GM19395 (cell line): ENCODE measurements around the gene LLGL2.

Source experiments
- ATAC-seq: cut with Tn5 transposase; IDR thresholded peaks from one replicate; pipeline ENCODE4 v1.9.1; 2021; ENCODE audit warnings: mild to moderate bottlenecking, moderate library complexity; ENCODE audit not compliant: unreplicated experiment

The LLGL2 gene

DNA sequence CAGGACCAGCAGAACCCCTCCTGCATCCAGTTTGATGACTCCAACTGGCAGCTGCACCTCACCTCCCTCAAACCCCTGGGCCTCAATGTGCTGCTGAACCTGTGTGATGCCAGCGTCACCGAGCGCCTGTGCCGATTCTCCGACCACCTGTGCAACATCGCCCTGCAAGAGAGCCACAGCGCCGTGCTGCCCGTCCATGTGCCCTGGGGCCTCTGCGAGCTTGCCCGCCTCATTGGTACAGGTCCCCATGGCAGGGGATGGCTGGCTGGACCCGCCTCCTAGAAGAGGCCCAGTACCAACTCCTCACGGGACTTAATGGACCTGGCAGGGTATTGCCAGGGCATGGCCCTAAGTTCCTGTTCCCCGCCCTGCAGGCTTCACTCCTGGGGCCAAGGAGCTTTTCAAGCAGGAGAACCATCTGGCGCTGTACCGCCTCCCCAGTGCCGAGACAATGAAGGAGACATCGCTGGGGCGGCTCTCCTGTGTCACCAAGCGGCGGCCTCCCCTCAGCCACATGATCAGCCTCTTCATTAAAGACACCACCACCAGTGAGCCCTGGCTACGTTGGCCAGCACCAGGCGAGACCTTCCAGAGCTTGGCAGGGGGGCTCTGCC is 32.8 kb upstream of the LLGL2 start:
- no peak for ATAC-seq

DNA sequence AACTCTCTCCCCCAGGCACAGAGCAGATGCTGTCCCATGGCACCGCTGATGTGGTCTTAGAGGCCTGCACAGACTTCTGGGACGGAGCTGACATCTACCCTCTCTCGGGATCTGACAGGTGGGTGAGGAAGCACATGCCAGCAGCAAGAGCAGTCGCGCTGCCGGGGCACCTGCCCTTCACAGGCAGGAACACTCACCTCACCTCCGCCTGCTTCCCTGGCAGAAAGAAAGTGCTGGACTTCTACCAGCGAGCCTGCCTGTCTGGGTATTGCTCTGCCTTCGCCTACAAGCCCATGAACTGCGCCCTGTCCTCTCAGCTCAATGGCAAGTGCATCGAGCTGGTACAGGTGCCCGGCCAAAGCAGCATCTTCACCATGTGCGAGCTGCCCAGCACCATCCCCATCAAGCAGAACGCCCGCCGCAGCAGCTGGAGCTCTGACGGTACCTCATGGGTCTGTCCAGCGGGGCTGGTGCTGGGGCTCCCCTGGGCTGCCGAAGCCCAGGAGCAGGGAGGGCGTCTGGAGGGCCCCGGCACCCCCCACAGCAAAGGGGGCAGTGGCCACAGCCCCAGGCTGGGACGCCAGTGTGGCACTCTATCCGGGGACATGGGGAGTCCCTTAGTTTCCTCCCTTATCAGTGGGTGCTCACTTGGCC is 31.9 kb upstream of the LLGL2 start:
- no peak for ATAC-seq

DNA sequence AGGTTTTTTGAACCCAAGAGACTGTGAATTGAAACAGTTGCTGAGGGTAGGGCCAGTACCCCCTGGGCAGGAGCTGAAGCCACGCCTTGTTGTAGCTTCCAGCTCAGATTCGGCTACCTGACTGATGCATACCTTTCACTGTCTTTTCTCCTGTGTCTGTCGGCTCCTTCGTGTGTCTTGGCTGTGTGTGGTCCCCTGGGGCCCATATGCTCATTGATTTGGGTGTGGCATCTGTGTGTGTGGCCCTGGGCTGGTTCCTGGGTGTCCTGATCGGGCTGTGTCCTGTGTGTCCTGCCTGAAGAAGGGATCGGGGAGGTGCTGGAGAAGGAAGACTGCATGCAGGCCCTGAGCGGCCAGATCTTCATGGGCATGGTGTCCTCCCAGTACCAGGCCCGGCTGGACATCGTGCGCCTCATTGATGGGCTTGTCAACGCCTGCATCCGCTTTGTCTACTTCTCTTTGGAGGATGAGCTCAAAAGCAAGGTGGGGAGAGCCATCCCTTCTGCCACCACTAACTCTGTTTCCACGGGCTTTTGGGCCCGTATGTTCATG is 31.1 kb upstream of the LLGL2 start:
- ATAC-seq: no peak

DNA sequence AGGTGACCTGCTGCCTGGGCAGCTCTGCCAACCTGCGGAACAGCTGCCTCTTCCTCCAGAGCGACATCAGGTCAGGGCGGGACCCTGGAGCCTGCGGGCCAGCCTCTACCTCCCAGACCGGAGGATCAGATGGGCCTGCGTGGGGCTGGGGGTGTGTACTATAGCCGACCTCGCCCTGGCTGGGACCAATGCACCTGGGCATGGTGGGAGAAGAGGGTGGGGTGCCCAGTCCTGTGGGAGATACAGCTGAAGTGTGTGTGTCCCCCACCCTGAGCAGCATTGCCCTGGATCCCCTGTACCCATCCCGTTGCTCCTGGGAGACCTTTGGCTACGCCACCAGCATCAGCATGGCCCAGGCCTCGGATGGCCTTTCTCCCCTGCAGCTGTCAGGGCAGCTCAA is 29.5 kb upstream of the LLGL2 start:
- ATAC-seq: no peak

DNA sequence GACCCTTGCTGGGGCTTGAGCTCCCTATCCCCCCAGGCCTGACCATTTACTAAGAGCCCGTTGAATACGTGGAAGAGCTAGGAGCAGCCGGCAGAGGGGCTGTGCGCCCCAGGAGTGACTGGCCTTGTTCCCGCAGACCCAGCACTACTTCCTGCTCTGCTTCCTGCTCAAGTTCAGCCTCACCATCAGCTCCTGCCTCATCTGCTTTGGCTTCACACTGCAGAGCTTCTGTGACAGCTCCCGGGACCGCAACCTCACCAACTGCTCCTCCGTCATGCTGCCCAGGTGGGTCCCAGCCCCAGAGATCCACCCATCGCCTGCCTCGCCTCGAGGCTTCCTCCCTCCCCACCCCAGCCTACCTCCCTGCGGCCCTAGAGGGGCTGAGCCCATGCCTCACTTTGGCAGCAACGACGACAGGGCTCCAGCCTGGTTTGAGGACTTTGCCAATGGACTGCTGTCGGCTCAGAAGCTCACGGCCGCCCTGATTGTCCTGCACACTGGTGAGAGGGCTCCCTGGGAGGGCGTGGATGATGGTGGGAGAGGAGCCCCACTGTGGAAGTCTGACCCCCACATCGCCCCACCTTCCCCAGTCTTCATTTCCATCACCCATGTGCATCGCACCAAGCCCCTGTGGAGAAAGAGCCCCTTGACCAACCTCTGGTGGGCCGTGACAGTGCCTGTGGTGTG is 27.3 kb upstream of the LLGL2 start:
- no peak for ATAC-seq

DNA sequence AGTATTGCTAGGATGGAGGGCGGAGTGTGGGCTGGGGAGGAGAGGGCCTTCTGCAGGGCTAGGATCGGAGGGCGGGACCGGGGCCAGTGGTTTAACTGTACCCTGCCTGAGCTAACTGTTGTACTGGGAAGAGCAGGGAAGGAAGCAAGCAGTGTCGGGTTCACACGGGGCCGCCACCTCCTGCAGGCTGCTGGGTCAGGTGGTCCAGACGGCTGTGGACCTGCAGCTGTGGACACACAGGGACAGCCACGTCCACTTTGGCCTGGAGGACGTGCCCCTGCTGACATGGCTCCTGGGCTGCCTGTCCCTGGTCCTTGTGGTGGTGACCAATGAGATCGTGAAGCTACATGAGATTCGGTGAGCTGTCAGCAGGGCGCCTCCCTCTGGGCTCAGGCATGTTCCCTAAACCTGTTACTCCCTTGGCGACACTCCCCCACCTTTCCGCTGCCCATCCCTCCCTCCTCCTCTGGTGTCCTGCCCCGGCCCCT is 26.7 kb upstream of the LLGL2 start:
- ATAC-seq: no peak

DNA sequence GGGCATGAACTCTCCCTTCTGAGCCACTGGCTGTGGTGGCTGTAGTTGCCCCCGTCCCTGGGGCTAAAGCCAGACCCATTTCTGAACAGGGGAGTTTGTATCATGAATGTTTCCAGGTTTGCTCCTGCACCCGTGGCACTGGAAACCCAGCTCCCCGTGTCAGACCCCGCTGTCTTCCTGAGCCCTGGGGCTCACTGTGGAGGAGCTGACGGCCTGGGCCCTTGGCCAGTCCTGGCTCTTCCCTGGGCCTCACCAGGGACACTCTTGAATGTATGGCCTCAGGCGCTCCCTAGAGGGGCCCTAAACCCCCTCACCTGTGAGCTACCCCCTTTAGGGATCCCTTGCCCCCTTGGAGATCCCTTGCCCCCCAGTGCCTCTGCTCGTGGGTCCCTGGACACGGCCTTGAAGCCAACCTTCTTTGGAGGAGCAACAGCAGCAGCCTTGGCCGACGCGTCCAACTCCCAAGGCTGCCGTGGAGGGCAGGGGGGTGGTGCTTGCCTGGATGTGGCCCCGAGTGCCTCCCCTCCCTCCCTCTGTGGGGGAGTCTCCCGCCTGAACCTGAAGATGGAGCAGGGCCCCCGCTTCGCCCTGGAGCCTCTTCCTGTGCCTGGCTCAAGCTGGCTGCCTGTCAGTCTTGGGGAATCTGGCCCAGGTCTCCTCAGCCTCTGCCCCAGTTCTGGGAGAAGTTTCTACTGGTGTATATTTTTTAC is 26.0 kb upstream of the LLGL2 start:
- no peak for ATAC-seq

DNA sequence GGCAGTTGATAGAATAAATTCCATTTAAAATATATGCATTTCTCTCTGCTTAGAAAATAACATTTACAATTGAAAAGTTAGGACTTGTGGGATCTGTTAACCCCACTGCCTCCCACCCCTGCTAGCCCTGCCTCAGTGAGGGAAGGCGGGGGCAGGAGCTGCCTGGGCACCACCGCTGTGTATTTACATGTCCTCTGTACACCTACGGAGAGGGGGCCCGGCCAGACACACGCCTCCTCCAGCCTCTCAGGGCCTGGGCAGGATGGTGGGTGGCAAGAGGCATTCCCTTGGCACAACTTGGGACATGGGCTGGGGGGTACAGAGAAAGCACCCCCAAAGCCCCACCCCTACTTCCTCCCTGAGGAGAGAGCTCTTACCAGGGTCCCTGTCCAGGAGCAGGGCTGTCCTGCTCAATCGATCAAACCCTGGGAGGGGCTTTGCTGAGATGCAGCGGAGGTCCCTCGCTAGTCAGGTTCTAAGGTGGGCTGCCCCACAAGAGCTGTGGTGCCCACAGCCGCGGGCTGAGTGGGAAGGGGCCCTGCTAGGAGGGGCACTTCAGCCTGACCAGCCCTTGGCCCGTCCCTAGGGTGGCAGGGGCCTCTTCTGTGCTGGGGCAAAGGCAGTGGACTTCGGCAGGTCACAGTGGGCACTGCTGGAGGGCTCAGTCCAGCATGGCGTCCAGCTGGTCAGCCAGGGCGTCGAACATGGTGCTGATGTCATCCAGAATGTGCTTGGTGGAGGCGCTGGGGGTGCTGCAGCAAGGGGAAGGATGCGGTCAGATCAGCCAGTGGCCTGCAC is 24.9 kb upstream of the LLGL2 start:
- no peak for ATAC-seq

DNA sequence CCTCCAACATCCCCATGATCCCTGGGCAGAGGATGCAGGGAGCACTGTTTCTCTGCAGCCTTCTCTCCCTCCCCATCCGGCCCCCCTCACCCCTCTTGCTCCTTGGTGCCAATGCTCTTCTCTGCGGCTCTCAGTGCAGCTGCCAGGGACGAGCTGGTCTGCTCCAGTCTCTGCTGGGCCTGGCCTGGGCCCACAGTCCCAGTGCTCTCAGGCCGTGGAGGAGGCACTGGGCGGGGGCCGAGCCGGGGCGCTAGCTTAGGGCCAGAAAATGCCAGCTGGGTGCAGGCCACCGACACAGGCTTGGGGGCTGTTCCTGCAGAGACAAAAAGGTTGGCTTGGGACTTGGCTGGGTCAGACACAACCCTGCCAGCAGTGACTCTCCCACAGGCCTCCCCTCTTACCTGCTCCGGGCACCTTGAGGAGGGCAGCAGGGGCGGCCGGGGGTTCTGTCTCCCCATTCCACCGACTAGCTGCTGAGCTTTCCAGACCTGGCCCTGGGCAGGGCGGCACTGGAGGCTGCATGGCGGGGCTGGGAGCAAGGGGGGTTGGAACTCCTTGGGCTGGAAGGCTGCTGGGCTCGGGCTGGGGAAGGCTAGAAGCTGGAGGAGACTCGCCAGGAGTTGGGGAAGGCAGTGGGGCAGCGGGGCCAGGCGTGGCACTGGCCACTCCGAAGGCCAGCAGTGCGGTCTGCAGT is 24.0 kb upstream of the LLGL2 start:
- no peak for ATAC-seq

DNA sequence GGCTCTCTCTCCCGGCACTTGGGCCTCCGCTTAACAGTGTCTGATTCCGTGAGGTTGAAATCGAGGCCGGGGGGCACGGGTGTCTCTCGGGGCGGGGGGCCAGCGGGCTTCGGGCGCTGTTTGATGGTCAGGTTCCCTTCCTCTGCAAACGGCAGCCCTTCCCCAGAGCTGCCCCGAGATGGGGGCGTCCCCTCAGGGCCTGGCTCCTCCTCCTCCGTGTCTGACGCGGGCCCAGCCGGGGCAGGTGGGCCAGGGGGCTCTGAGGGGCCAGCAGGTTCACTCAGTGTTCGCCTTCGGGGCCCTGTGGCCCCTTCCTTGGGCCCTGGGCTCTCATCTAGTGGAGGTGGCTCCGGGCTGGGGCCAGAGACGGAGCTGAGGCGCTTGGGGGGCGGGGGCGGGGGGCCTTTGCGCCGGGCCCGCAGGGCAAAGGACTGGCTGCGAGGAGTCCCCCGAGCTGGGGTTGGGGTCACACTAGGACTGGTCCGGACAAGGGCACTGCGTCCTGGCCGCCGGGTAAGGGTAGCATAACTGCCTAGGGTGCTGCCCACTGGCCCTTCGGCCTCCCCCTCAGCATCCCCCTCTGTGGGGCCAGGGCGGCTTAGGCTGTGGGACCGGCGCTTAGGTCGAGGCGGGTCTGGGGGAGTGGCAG is 23.3 kb upstream of the LLGL2 start:
- no peak for ATAC-seq

DNA sequence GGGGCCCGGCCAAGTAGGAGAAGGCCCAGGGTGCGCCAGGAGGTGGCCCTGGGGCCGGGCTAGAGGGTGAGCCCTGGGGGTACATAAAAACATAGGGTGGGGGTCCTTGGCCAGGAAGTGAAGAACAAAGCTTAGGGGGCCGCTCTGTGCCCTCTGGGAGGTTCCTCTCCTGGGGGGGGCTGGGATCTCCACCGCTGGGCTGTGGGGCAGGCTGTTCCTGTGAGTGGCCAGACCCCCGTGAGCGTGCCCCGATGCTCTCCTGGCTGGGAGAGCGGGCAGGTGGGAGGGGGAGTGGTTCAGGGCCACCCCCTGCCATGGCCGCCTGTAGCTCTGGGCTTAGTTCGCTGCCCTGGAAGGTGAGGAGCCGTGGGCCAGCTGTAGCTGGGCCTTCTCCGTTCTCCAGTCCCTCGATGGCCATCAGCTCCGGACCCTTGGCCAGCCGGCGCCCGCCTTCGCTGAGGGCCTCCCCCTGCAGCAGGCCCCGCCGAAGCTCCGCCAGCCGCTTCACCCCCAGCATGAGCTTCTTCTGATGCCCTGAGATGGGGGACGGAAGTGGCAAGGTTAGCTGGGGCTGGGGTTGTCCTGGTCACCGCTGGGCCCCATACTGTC is 22.7 kb upstream of the LLGL2 start:
- ATAC-seq: no peak

DNA sequence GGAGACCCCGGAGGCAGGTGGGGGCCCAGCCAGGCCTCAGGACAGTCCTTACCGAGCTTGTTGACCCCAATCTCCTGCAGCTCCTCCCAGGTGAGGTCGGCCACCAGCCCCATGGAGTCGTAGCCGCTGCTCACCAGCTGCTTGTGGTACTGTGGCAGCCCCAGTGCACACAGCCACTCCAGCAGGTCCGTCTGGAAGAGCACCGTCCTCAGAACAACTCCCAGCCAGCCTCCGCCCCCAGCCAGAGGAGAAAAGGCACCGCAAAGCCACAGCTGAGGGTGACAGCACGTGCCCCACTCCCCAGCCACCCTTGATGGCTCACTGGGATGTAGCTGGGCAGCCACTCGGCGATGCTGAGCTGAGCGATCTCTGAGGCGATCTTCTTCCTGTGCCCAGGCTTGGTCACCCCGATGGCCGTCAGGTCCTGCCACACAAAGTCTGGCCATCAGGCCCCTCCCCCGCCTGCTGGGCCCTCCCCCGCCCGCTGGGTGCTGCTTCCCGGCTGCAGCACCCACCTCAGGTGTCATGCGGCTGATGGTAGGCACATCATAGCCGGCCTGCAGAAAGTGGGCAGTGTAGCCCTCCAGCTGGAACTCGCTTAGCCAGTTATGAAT is 22.1 kb upstream of the LLGL2 start:
- ATAC-seq: no peak

DNA sequence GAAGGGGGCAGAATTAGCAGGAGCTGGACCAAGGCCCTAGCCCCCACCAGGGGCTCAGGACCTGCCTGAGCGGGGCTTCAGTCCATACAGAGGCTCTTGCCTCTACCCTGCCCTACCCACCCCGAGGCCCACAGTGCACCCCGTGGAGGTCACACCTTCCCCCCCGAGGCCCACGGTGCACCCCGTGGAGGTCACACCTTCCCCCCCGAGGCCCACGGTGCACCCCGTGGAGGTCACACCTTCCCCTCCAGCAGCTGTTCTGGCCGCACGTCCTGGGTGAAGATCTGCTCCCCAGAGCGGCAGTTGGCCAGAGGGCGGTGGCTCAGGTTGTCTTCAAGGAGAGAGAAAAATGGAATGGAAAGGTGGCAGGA is 21.5 kb upstream of the LLGL2 start:
- ATAC-seq: no peak

DNA sequence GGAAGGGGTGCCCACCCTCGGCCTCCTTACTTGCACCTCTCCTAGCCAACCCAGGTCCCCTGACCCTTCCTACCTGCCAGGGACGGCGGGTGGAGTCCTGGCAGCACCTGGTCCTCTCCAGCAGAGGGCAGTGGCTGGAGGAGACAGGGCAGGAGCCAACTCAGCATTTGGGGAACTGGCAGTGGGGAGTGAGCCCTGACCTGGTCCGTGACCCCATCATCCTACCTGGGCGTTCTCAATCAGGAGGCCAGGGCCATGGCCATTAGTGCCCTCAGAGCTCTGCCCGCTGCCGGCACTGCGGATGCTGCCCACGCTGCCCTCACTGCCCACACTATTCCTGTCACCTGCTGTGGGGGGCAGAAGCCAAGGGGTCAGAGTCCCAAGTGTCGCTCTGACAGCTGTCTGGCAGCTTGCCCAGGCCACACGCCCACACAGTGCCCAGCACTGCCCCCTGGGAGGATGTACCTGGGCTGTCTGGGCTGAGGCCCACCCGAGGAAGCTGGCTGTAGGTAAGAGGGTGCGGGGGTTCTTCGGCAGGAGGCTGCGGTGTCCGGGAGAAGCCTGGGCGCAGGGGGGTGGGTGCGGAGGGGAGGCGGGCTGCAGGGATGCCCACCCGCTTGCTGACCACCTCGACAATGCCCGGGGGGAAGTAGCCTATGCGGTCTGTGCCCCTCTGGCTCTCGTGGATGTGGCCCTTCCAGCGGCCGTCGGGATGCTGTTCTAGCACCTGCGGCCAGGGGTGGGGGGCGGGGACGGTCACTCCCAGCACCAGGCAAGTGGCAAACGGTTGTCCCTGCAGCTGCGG is 20.9 kb upstream of the LLGL2 start:
- ATAC-seq: no peak

DNA sequence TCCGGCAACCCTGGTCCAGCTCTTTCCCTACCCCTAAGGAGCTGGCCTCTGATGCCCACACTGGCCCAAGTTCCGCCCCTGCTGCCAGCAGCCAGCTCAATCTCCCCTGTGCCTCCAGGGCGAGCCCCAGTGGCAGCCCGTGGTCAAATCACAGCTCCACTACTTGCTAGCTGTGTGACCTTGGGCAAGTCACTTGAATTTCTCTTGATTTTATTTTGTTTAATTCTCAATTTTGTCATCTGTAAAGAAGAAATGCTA is 20.4 kb upstream of the LLGL2 start:
- no peak for ATAC-seq

DNA sequence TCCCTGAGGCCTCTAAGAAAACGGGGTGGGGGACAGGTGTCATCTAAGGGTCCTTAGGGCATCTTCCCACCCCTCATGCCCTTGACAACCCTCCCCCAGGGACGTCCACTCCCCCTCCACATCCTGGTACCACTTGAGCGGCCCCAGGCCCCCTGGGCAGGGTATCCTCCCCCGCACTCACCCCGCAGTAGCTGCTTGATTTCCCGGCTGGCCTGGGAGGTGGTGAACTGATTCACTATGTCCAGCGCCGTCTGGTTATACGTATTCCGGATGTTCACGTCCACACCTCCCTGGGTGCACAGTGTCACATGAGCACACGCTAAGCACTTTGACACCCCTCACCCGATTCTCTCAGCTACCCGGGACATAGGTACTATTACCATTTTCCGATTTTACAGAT is 19.9 kb upstream of the LLGL2 start:
- ATAC-seq: no peak

DNA sequence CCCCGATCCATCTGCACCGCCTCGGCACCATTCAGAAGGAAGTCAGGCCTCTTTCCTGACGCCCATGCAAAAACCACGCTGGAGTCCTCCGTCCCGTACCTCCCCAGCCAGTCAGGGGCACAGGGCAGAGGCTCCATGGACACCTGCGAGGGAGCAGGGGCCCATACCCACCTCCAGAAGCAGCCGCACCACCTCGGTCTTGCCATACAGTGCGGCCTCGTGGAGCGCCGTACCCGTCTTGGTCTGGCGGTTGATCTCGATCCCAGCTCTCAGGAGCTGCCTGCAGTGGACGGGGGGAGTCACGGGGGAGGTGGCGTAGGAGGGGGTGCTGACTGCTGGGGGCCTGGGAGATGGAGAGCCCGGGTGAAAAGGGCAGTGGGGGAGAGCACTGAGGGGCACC is 19.4 kb upstream of the LLGL2 start:
- ATAC-seq: no peak

DNA sequence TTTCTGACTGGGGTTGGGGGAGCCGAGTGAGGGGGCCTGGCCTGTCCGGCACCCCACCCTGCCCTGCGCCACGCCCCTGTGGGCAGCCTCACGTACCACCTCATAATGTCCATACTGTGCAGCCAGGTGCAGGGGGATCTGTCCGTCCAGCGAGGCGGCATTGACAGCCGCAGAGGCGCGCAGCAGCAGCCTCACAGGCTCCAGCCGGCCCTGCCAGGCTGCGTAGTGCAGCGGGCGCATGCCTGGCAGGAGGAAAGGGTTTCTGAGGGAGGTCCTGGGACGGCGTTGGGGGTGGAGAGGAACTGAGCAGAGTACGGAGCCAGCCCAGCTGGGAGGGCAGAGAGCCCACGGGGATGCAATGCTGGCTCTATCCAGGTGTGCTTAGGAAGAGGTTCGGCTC is 18.6 kb upstream of the LLGL2 start:
- ATAC-seq: no peak
